NCI-H2029 treated with DMSO at 0.1 percent for 48 hours (cell line): Measurements from ENCODE around the gene HMCN2.
"Not testable (repeated sequence)": the region's sequence is repeated elsewhere in the genome, so short reads cannot be mapped to it uniquely, and the experiment has no call there.

Experiments used
- DNase-seq: peaks from one replicate; lab custom pipeline; 2025; lab: John Stamatoyannopoulos, UW

HMCN2 gene

GRCh38 chr9:130393681-130394071, 128.1 kb downstream of the HMCN2 start:
- no peak for DNase-seq

DNA sequence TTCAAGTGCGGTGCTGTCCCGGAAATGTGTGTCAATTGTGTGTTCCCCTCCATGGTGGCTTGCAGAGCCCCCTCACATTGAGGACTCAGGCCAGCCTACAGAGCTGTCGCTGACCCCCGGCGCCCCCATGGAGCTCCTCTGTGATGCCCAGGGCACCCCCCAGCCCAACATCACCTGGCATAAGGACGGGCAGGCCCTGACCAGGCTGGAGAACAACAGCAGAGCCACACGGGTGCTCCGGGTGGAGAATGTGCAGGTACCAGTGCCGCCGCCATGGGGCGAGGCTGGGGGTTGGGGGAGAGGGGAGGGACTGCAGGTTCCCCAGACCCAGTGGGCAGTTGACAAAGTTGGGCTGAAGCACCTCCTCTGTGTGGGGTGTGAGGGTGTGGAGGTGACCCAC, 128.8 kb downstream of the HMCN2 start:
- no peak for DNase-seq

DNA sequence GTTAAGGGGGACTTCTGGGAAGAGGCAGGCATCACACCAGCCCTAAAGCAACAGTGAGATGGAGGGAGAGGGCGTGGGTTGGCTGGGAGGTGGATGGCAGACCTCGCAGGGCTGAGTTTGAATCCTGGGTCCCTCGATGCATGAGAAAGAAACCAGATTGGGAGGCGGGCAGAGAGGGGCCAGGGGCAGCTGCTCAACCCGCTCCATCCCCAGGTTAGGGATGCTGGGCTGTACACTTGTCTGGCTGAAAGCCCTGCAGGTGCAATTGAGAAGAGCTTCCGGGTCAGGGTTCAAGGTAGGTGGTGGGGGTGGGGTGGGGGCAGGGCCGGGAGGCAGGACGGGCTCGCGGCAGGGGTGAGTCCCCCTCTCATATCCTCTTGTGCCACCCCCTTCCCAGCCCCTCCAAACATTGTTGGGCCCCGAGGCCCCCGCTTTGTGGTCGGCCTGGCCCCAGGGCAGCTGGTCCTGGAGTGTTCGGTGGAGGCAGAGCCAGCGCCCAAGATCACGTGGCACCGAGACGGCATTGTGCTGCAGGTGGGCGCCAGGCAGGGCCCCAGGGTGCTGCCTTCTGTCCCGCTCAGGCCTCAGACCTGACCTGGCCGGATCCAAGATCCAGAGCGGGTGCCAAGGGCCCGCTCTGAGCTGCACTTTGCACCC, 129.4 kb downstream of the HMCN2 start:
- no peak for DNase-seq

- no peak for DNase-seq
These were observed 130.4 kb downstream of the HMCN2 start for GRCh38 chr9:130395810-130396435.

DNA sequence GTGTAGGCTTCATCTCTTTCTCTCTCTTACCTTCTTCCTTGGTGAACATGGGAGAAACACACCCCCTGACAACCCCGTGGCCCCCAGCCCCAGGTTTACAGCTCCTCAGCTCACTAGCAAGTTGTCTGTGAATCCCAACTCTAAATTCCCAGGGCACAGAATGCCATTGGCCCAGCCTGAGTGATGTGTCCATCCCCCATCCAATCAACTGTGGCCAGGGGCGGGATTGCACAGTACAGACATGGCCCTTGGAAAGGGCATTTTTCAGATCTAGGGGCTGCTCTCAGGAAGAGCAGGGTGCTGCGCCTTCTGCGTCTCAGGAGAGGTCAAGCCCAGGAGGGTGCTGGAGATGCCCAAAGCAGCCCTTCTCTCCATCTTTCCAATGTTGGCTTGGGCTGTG, 131.0 kb downstream of the HMCN2 start:
- DNase-seq, result no peak

GRCh38 chr9:130398487-130399240, 133.1 kb downstream of the HMCN2 start:
- no peak for DNase-seq

DNA sequence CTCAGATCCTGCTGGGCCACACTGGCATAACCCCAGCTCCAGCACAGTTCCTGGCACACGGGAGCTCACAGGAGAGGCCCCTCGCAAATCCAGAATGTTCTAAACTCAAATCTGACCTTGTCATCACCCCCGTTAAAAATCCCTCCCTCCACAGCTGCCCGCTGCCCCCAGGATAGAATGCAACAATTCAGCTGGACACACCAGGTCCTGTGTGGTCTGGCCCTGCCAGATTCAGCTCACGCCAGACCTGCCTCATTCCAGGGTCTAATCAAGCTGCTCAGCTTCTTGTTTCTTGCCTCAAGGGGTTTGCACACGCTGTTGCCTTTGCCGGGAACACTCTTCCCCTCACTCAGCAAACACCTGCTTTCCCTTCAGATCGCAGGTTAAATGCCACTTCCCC, 134.2 kb downstream of the HMCN2 start:
- no peak for DNase-seq

DNA sequence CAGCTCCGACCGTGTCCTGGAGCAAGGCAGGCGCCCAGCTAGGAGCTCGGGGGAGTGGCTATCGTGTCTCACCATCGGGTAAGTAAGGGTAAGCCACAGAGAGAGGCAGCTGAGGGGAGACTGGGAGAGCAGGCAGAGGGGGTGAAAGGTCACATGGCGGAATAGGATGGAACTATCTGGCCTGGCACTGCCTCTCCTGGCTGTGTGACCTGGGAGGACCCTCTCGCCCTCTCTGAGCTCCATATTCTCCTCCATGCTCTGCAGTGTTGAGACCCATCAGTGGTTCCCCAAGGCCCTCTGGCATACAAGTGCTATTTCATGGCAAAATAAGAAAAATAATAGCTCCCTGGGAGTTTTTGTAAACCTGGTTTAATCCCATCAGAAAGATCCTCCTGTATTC, 135.3 kb downstream of the HMCN2 start:
- no peak for DNase-seq

- DNase-seq, result not testable (repeated sequence)
These were observed 136.2 kb downstream of the HMCN2 start for GRCh38 chr9:130401742-130402141.

GRCh38 chr9:130402243-130402642, 136.7 kb downstream of the HMCN2 start:
- DNase-seq, result no peak

GRCh38 chr9:130402645-130403440, 137.3 kb downstream of the HMCN2 start:
- DNase-seq, result no peak

DNA sequence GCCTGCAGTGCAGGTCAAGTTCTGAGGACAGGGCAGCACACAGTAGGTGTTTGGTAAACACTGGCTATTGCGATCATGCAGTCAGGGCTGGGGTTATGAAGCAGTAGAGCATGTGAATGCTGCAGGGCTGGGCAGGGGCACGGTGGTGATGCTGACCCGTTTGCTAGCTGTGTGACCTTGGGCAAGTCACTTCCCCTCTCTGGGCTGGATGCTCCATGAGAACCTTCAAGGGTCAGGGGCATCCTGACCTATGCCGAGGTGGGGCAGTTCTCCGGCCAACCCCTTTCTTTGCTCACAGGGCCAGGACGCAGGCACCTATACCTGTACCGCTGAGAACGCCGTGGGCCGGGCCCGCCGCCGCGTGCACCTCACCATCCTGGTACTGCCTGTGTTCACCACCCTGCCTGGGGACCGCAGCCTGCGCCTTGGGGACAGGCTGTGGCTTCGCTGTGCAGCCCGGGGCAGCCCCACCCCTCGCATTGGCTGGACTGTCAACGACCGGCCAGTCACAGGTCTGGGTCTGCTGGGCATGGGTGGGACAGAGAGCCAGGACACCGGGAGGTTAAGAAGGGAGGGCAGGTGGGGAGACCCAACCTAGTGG, 140.2 kb downstream of the HMCN2 start:
- no peak for DNase-seq

DNA sequence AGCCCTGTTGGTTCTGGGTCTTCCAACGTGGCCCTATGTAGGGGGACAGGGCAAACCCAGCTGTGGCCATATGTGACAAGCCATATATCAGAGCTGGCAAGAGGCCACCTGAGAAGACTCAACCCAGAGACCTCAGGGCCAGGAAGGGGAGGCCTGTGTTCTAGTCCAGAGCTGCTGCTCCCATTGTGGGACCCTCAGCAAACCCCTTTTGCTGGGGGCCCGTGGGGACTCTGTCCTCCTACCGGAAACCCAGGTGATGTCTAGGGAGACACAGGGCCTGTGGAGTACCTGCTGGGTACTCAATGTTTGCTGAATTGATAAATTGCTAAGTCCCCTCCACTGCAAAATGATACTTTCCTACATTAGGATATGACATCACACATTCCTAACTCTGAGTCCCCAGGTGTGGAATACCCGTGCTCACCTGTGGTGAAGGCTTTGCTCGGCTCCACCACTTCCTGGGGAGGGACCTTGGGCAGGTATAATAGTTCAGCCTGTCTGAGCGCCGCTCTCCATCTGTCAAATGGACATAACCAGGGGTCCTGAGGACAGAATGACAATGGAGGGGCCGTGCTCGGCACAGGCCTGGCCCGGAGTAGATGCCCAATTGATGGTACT, 140.8 kb downstream of the HMCN2 start:
- DNase-seq, result no peak

GRCh38 chr9:130407916-130408663, 142.5 kb downstream of the HMCN2 start:
- no peak for DNase-seq

GRCh38 chr9:130408669-130409068, 143.1 kb downstream of the HMCN2 start:
- DNase-seq, result no peak

- no peak for DNase-seq
These were observed 143.7 kb downstream of the HMCN2 start for GRCh38 chr9:130409246-130409645.

DNA sequence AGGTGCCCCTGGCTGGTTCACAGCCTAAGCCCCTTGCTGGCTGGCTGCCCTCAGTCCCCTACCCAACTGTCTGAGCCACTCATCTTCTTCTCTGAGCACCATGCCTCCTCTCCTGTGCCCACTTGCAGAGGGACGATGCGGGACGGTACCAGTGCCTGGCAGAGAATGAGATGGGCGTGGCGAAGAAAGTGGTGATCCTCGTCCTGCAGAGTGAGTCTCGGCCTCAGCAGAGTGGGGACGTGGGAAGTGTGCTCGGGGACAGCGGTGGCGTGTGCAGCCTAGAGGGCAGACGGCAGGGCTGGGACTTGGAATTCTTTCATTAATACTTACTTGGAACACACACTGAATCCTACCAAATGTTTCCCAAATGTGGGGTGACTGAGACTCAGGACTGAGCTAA, 144.9 kb downstream of the HMCN2 start:
- DNase-seq, result no peak

DNA sequence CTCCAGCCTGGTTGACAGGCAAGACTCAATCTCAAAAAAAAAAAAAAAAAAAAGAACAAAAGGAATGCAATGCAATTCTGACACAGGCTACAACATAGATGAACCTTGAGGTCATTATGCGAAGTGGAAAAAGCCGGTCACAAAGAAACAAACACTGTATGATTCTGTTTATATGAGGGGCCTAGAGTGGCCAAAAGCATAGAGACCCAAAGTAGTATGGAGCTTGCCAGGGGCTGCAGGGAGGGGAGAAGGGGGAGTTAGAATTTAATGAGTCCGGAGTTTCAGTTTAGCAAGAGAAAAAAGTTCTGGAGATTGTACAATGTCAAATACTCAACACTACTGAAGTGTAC, 146.0 kb downstream of the HMCN2 start:
- no peak for DNase-seq

GRCh38 chr9:130414081-130414731, 148.6 kb downstream of the HMCN2 start:
- DNase-seq, result no peak

DNA sequence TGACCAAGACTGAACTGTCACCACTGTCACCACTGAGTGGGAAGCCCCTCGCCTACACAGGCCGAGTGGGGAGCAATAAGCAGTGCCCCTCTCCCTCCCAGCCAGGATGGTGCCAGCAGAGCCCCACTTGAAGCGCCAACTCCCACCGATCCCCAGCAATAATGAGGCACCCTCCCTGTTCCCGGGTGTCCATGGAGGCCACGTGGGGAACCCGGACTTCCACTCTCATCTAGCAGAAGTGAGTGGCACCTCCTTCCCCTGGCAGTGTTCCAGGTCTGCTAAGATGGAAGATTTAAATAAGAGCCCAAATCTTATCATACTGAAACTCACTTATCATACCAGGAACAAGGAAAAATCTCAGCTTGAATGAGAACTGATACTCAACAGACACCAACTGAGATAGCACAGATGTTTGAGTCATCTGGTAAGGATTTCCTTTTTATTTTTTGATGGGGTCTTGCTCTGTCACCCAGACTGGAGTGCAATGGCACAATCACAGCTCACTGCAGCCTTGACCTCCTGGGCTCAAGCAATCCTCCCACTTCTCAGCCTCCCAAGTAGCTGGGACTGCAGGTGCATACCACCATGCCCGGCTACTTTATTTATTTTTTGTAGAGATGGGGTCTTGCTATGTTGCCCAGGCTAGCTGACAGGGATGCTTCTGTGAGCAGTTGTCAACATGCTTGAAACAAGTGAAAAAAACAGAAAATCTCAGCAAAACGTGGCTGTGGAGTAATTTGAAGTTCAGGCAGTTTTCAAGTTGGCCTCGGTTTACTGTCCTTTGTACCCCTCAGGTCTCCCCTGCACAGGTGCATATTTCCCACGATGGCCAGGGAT, 149.6 kb downstream of the HMCN2 start:
- DNase-seq, result no peak
